Measurements from ENCODE around the gene BST2. TPM values are rescaled to one million over a fixed set of nuclear protein-coding genes. Genes with fewer than 3 reads are reported as not detected.

BST2 gene
- total and polyA plus RNA-seq, 9 of the 15 experiments (the other 6 are each of a cell fraction or from before 2014, with no cell fraction given): 11.2 to 232 (median 151) TPM

- TF ChIP-seq TCF15 (CRISPR knock-in tag; IDR thresholded peaks at IDR 0.05) (no peak), SPI1 (IDR thresholded peaks at IDR 0.05; ENCODE audit: borderline replicate concordance, low read depth, low read length) (no peak), ZNF717 (CRISPR knock-in tag; IDR thresholded peaks at IDR 0.05) (no peak), RBM25 (IDR thresholded peaks at IDR 0.05; ENCODE audit: low read depth, low read length, severe bottlenecking) (no peak), HDAC6 (IDR thresholded peaks at IDR 0.05; ENCODE audit: low read depth, low read length) (no peak), ATF1 (CRISPR knock-in tag; IDR thresholded peaks at IDR 0.05) (no peak), ATF1 (tag; IDR thresholded peaks at IDR 0.05) (no peak), ZMIZ1 (IDR thresholded peaks at IDR 0.05; ENCODE audit: low read depth in 2 of 2, low read length in 2 of 2) (0 out of 4 replicates have a peak, but pooled peaks of 1 of the 2 experiments have one; percentile 33), LARP7 (IDR thresholded peaks at IDR 0.05) (no peak), ZFPM2 (CRISPR knock-in tag; IDR thresholded peaks at IDR 0.05) (no peak), ZNF740 (CRISPR knock-in tag; IDR thresholded peaks at IDR 0.05) (no peak), ZNF740 (tag; IDR thresholded peaks at IDR 0.05) (no peak), GABPB2 (CRISPR knock-in tag; conservative IDR thresholded peaks at IDR 0.05) (no peak)
Measured at GRCh38 chr19:17406046-17406886, 836 bp upstream of the BST2 start (continued).
